Measurements from ENCODE around the gene TRAF5.

Gene TRAF5

DNA sequence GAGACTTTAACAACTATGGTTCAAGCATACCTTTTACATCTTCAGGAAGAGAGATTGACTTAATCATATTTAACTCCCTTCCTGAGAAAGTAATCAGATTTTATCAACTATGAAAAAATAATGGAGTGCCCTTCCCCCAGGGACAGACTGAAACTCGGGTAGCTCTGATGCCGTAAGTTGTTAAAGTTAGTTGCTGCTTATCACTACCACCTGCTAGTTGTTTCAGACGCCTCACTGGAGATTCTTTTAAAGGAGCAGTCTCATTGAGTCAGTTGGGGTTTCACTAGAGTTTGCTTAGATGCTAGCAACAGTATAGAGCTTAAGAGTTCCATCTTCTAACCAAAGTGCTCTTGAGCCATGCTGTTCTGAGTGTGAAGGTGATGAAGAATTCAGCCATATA is 17.0 kb upstream of the TRAF5 start:
- H4K20me1 ChIP-seq (ENCODE audit: low read depth, low read length), result no peaks in the 10 kb centered on the region
- H3K4me3 ChIP-seq (ENCODE audit: insufficient read depth, low read length, poor library complexity, severe bottlenecking), result no peak overlapping the region
- H2AFZ ChIP-seq (ENCODE audit: low read depth, low read length, severe bottlenecking), result no peak overlapping the region
- no peaks in the 10 kb centered on the region for H3K79me2 ChIP-seq (ENCODE audit: insufficient read depth, low read length)
- H3K27me3 ChIP-seq (ENCODE audit: low read length), result no peaks in the 10 kb centered on the region
- no peak overlapping the region for H3K27ac ChIP-seq (ENCODE audit: low read depth, low read length)
- no peaks in the 10 kb centered on the region for H3K9me2 ChIP-seq (replicated peaks; ENCODE audit: insufficient read depth, low read length)
- H3K9me3 ChIP-seq (ENCODE audit: insufficient read depth, low read length), result no peaks in the 10 kb centered on the region
- no peak overlapping the region for H3K9ac ChIP-seq (ENCODE audit: low read length)
- TF ChIP-seq, protein P1, sequence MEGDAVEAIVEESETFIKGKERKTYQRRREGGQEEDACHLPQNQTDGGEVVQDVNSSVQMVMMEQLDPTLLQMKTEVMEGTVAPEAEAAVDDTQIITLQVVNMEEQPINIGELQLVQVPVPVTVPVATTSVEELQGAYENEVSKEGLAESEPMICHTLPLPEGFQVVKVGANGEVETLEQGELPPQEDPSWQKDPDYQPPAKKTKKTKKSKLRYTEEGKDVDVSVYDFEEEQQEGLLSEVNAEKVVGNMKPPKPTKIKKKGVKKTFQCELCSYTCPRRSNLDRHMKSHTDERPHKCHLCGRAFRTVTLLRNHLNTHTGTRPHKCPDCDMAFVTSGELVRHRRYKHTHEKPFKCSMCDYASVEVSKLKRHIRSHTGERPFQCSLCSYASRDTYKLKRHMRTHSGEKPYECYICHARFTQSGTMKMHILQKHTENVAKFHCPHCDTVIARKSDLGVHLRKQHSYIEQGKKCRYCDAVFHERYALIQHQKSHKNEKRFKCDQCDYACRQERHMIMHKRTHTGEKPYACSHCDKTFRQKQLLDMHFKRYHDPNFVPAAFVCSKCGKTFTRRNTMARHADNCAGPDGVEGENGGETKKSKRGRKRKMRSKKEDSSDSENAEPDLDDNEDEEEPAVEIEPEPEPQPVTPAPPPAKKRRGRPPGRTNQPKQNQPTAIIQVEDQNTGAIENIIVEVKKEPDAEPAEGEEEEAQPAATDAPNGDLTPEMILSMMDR (IDR thresholded peaks at IDR 0.05; ENCODE audit: insufficient read depth, low read length, poor library complexity, severe bottlenecking), result no peak
- H3K4me2 ChIP-seq (ENCODE audit: low read depth, low read length, poor library complexity, severe bottlenecking), result no peak overlapping the region
- H3F3A ChIP-seq (ENCODE audit: insufficient read depth), result 0 out of 2 replicates have a peak, but pooled peaks cover 4% of the 10 kb centered on the region
- peaks cover 31% of the 10 kb centered on the region for H3K36me3 ChIP-seq (ENCODE audit: low read length)

DNA sequence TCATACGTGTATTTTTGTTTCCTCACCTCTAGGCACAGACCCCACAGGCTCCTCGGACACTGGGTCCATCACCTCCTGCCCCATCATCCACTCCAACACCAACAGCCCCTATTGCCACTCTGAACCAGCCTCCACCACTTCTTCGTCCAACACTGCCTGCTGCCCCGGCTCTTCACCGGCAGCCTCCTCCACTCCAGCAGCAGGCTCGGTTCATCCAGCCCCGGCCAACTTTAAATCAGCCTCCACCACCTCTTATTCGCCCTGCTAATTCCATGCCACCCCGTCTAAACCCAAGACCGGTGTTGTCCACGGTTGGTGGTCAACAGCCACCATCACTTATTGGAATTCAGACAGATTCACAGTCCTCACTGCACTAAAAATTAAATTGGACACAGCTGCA is 13.2 kb upstream of the TRAF5 start:
- Histone ChIP-seq H3K4me2 (ENCODE audit: low read depth, low read length, poor library complexity, severe bottlenecking) (no peak overlapping the region), H3K4me3 (ENCODE audit: insufficient read depth, low read length, poor library complexity, severe bottlenecking) (no peak overlapping the region), H3K36me3 (ENCODE audit: low read length) (peaks cover 36% of the 10 kb centered on the region), H3K79me2 (ENCODE audit: insufficient read depth, low read length) (no peaks in the 10 kb centered on the region), H3K9ac (ENCODE audit: low read length) (no peak overlapping the region), H3K27me3 (ENCODE audit: low read length) (no peaks in the 10 kb centered on the region), H2AFZ (ENCODE audit: low read depth, low read length, severe bottlenecking) (no peak overlapping the region), H3F3A (ENCODE audit: insufficient read depth) (peaks cover 8% of the 10 kb centered on the region; the same call in 1 of the 2 replicates), H4K20me1 (ENCODE audit: low read depth, low read length) (no peaks in the 10 kb centered on the region), H3K9me3 (ENCODE audit: insufficient read depth, low read length) (no peaks in the 10 kb centered on the region), H3K9me2 (replicated peaks; ENCODE audit: insufficient read depth, low read length) (no peaks in the 10 kb centered on the region), H3K27ac (ENCODE audit: low read depth, low read length) (no peak overlapping the region)
- TF ChIP-seq EZH2phosphoT487 (conservative IDR thresholded peaks at IDR 0.05; ENCODE audit: low read length), result no peak
- TF ChIP-seq, protein P1 (IDR thresholded peaks at IDR 0.05; ENCODE audit: insufficient read depth, low read length, poor library complexity, severe bottlenecking), result no peak

- H3K36me3 ChIP-seq (ENCODE audit: low read length), result peaks cover 25% of the 10 kb centered on the region
Observed at GRCh38 chr1:211318576-211319280, 7.9 kb upstream of the TRAF5 start.

More at GRCh38 chr1:211318576-211319280, 7.9 kb upstream of the TRAF5 start:
- Histone ChIP-seq H3K27me3 (ENCODE audit: low read length) (no peaks in the 10 kb centered on the region), H3F3A (ENCODE audit: insufficient read depth) (peaks cover 12% of the 10 kb centered on the region; the same call in 1 of the 2 replicates), H3K27ac (ENCODE audit: low read depth, low read length) (no peak overlapping the region), H3K4me3 (ENCODE audit: insufficient read depth, low read length, poor library complexity, severe bottlenecking) (no peak overlapping the region), H2AFZ (ENCODE audit: low read depth, low read length, severe bottlenecking) (no peak overlapping the region), H3K9me2 (replicated peaks; ENCODE audit: insufficient read depth, low read length) (no peaks in the 10 kb centered on the region), H3K4me2 (ENCODE audit: low read depth, low read length, poor library complexity, severe bottlenecking) (no peak overlapping the region), H3K79me2 (ENCODE audit: insufficient read depth, low read length) (no peaks in the 10 kb centered on the region), H4K20me1 (ENCODE audit: low read depth, low read length) (no peaks in the 10 kb centered on the region), H3K9me3 (ENCODE audit: insufficient read depth, low read length) (no peaks in the 10 kb centered on the region), H3K9ac (ENCODE audit: low read length) (no peak overlapping the region)
- TF ChIP-seq, protein P1 (IDR thresholded peaks at IDR 0.05; ENCODE audit: insufficient read depth, low read length, poor library complexity, severe bottlenecking), result no peak
